ENCODE results near the gene UBE3A.

Gene UBE3A

DNA sequence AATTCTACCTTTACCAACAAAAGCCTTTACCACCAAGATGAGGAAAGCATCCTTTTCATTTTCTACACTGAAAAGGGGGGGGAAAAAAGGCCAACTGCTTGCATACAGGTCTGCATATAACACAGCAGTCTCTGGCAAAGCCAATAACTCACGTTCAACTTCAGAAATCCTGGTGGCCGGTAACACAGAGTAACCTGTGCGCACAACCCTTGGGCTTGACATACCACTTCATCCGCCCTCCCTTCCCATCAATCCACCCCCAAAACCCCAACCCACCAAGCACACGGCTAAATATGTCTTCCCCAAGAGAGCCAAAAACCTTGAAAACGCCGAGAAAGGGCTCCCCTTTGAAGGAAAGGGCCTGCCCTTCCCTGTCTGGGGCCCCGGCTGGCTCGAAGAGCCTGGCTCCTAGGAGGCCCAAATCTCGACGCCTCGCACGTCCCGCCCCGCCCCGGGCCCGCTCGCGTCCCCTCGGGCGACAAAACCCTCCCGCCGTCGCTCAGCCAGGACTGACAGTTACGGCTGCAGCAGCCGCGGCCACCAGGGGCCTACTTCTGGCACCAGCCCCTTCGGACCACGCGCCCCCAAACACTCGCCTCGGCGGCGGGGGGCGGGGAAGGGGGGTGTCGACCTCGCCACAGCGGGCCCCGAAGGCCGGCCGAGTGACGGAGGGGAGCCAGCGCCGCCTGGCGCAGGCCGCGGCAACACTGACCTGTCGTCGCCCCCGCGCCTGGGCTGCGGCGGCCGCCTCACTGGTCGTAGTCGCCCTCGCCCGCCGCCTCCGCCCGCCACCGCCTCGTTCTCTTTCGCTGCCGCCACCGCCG is 835 bp downstream of the UBE3A start:
- peak overlapping the region; percentile 83 for H3K4me3 ChIP-seq (replicated peaks; ENCODE audit: insufficient read depth, low read length)
- peak overlapping the region; percentile 93 for H3K27ac ChIP-seq (replicated peaks)
- TF ChIP-seq, protein P1, sequence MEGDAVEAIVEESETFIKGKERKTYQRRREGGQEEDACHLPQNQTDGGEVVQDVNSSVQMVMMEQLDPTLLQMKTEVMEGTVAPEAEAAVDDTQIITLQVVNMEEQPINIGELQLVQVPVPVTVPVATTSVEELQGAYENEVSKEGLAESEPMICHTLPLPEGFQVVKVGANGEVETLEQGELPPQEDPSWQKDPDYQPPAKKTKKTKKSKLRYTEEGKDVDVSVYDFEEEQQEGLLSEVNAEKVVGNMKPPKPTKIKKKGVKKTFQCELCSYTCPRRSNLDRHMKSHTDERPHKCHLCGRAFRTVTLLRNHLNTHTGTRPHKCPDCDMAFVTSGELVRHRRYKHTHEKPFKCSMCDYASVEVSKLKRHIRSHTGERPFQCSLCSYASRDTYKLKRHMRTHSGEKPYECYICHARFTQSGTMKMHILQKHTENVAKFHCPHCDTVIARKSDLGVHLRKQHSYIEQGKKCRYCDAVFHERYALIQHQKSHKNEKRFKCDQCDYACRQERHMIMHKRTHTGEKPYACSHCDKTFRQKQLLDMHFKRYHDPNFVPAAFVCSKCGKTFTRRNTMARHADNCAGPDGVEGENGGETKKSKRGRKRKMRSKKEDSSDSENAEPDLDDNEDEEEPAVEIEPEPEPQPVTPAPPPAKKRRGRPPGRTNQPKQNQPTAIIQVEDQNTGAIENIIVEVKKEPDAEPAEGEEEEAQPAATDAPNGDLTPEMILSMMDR (IDR thresholded peaks at IDR 0.05; ENCODE audit: insufficient read depth, low read length), result no peak
- no peaks in the 10 kb centered on the region for H3K27me3 ChIP-seq (ENCODE audit: insufficient read depth, poor library complexity, severe bottlenecking)
- DNase-seq (ENCODE audit: low read depth in 1 of 2, low spot score in 1 of 2), result peak in 1 of 2 experiments; percentile 41

DNA sequence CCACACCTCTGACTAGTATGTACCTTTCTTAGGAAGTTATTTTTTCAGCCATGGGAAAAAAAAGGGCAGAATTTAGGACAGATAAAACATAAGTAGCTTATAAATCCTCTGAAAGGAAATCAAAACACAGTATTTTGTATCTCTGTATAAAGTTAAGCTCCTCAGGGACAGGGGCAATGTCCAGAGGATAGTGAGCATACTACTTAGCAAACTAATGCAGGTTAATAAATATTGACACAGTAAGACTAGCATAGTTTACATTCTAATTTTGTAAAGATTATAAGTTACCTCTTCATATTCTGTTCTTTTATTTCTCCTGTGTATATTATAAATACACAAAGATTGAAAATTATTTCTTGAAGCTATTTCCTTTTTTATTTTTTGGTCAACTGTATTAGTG is 2.1 kb downstream of the UBE3A start:
- Histone ChIP-seq H3K4me3 (replicated peaks; ENCODE audit: insufficient read depth, low read length) (no peak overlapping the region), H3K27me3 (ENCODE audit: insufficient read depth, poor library complexity, severe bottlenecking) (no peaks in the 10 kb centered on the region), H3K27ac (replicated peaks) (no peak overlapping the region)
- TF ChIP-seq, protein P1 (IDR thresholded peaks at IDR 0.05; ENCODE audit: insufficient read depth, low read length), result no peak
- TF ChIP-seq, protein P2, sequence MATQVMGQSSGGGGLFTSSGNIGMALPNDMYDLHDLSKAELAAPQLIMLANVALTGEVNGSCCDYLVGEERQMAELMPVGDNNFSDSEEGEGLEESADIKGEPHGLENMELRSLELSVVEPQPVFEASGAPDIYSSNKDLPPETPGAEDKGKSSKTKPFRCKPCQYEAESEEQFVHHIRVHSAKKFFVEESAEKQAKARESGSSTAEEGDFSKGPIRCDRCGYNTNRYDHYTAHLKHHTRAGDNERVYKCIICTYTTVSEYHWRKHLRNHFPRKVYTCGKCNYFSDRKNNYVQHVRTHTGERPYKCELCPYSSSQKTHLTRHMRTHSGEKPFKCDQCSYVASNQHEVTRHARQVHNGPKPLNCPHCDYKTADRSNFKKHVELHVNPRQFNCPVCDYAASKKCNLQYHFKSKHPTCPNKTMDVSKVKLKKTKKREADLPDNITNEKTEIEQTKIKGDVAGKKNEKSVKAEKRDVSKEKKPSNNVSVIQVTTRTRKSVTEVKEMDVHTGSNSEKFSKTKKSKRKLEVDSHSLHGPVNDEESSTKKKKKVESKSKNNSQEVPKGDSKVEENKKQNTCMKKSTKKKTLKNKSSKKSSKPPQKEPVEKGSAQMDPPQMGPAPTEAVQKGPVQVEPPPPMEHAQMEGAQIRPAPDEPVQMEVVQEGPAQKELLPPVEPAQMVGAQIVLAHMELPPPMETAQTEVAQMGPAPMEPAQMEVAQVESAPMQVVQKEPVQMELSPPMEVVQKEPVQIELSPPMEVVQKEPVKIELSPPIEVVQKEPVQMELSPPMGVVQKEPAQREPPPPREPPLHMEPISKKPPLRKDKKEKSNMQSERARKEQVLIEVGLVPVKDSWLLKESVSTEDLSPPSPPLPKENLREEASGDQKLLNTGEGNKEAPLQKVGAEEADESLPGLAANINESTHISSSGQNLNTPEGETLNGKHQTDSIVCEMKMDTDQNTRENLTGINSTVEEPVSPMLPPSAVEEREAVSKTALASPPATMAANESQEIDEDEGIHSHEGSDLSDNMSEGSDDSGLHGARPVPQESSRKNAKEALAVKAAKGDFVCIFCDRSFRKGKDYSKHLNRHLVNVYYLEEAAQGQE (IDR thresholded peaks at IDR 0.05; ENCODE audit: insufficient replicate concordance, low read depth), result no peak
- TF ChIP-seq SPI1 (IDR thresholded peaks at IDR 0.05; ENCODE audit: borderline replicate concordance, low read depth), result no peak
- TF ChIP-seq POLR2AphosphoS5 (IDR thresholded peaks at IDR 0.05; ENCODE audit: low read depth), result no peak
- TF ChIP-seq GABPA (IDR thresholded peaks at IDR 0.05; ENCODE audit: low read depth), result no peak
- no peak for DNase-seq (ENCODE audit: low read depth in 1 of 2, low spot score in 1 of 2)

DNA sequence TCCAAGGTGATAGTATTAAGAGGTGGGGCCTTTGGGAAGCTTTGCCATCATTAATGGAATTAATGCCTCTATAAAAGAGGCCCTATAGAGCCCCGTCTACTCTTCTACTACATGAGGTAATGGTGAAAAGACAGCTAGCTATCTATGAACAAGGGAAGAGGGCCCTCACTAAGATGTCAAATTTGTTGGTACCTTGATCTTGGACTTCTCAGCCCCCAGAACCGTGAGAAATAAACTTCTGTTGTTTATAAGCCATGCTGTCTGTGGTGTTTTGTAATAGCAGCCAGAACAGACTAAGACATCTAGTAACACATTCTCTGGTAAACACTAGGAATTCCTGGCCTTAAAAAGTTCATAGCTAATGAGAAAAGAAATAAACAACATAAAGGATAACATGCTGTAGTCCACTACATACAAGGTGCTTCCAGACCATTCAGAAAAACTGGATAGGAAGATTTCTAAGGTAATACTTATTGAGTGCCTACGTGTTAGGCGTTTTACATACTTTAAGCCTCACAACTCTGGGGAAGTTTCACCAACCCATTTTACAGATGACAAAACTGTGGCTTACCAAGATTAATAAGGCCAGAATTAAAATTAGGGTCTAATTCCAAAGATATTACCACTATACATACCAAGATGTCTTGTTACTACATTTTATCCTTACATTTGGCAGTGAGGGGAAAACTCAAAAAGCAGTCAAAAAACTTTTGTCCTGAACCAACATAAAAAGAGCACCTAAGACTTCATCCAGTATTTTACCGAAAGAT is 3.2 kb downstream of the UBE3A start:
- Histone ChIP-seq H3K27me3 (ENCODE audit: insufficient read depth, poor library complexity, severe bottlenecking) (no peaks in the 10 kb centered on the region), H3K27ac (replicated peaks) (no peak overlapping the region), H3K4me3 (replicated peaks; ENCODE audit: insufficient read depth, low read length) (no peak overlapping the region)
- DNase-seq (ENCODE audit: low read depth in 1 of 2, low spot score in 1 of 2), result no peak
- TF ChIP-seq, protein P1 (IDR thresholded peaks at IDR 0.05; ENCODE audit: insufficient read depth, low read length), result no peak
- no peak for TF ChIP-seq SPI1 (IDR thresholded peaks at IDR 0.05; ENCODE audit: borderline replicate concordance, low read depth)
- no peak for TF ChIP-seq GABPA (IDR thresholded peaks at IDR 0.05; ENCODE audit: low read depth)
- no peak for TF ChIP-seq POLR2AphosphoS5 (IDR thresholded peaks at IDR 0.05; ENCODE audit: low read depth)
- TF ChIP-seq, protein P2 (IDR thresholded peaks at IDR 0.05; ENCODE audit: insufficient replicate concordance, low read depth), result no peak
